ENCODE measurements around the gene TMEM231. TPM values are rescaled to one million over a fixed set of nuclear protein-coding genes. Genes with fewer than 3 reads are reported as not detected.

The TMEM231 gene
- total and polyA plus RNA-seq, 9 donors = 9.2 to 36.9 (median 14.8) TPM

- Histone ChIP-seq H3K27me3 (no peaks in the 10 kb centered on the region), H3K27ac (no peak overlapping the region), H3K36me3 (no peaks in the 10 kb centered on the region), H3K4me3 (no peak overlapping the region), H3K4me1 (ENCODE audit: insufficient read depth) (no peaks in the 10 kb centered on the region), H3K9me3 (no peaks in the 10 kb centered on the region)
- TF ChIP-seq POLR2A (IDR thresholded peaks at IDR 0.05) (no peak), EP300 (IDR thresholded peaks at IDR 0.05) (no peak), CTCF (IDR thresholded peaks at IDR 0.05) (no peak)
- intact Hi-C loops (cut with DNase I) = no loop called here
- no peak for DNase-seq
- WGBS, 3 donors = 72 to 84% (median 82%) methylated on average over 3 of the region's 3 CpGs
These were observed 33.3 kb upstream of the TMEM231 start for GRCh38 chr16:75589306-75589705.

GRCh38 chr16:75588716-75589115 lies 32.7 kb upstream of the TMEM231 start:
- no peaks in the 10 kb centered on the region for H3K9me3 ChIP-seq
- no peak for TF ChIP-seq CTCF (IDR thresholded peaks at IDR 0.05)
- no peak for TF ChIP-seq EP300 (IDR thresholded peaks at IDR 0.05)
- TF ChIP-seq POLR2A (IDR thresholded peaks at IDR 0.05) = no peak
- no peak overlapping the region for H3K27ac ChIP-seq
- intact Hi-C loops (cut with DNase I) = no loop called here
- H3K4me1 ChIP-seq (ENCODE audit: insufficient read depth) = no peaks in the 10 kb centered on the region
- no peaks in the 10 kb centered on the region for H3K36me3 ChIP-seq
- no peak for DNase-seq
- H3K4me3 ChIP-seq = no peak overlapping the region
- WGBS, 3 donors = 93 to 99% (median 96%) methylated on average over 4 of the region's 4 CpGs
- no peaks in the 10 kb centered on the region for H3K27me3 ChIP-seq

GRCh38 chr16:75584108-75584507 lies 28.1 kb upstream of the TMEM231 start:
- no peak overlapping the region for H3K4me3 ChIP-seq
- intact Hi-C loops (cut with DNase I) = no loop called here
- 68 to 84% (median 79%) methylated on average over 3 of the region's 3 CpGs for WGBS, 3 donors
- DNase-seq = no peak
- TF ChIP-seq EP300 (IDR thresholded peaks at IDR 0.05) (no peak), POLR2A (IDR thresholded peaks at IDR 0.05) (no peak), CTCF (IDR thresholded peaks at IDR 0.05) (no peak)
- H3K27me3 ChIP-seq = no peaks in the 10 kb centered on the region
- no peaks in the 10 kb centered on the region for H3K4me1 ChIP-seq (ENCODE audit: insufficient read depth)
- no peak overlapping the region for H3K27ac ChIP-seq
- H3K9me3 ChIP-seq = no peaks in the 10 kb centered on the region
- H3K36me3 ChIP-seq = no peaks in the 10 kb centered on the region

GRCh38 chr16:75579281-75579834 lies 23.3 kb upstream of the TMEM231 start:
- no peak for DNase-seq
- H3K9me3 ChIP-seq = no peaks in the 10 kb centered on the region
- no peaks in the 10 kb centered on the region for H3K27me3 ChIP-seq
- no peaks in the 10 kb centered on the region for H3K36me3 ChIP-seq
- no peak for TF ChIP-seq CTCF (IDR thresholded peaks at IDR 0.05)
- no peak for TF ChIP-seq POLR2A (IDR thresholded peaks at IDR 0.05)
- no peak for TF ChIP-seq EP300 (IDR thresholded peaks at IDR 0.05)
- H3K27ac ChIP-seq = no peak overlapping the region
- H3K4me3 ChIP-seq = no peak overlapping the region
- intact Hi-C loops (cut with DNase I) = no loop called here
- no peaks in the 10 kb centered on the region for H3K4me1 ChIP-seq (ENCODE audit: insufficient read depth)
- WGBS, 3 donors = 84 to 86% (median 85%) methylated on average over 7 of the region's 7 CpGs
